Osteocyte (in vitro differentiated cells): ENCODE data around the gene PDE4B. TPM values are rescaled to one million over a fixed set of nuclear protein-coding genes. Genes with fewer than 3 reads are reported as not detected.

Experiments used
- DNase-seq: peaks from one replicate; pipeline ENCODE4 v3.0.0; 2021; ENCODE audit warnings: mixed read lengths; ENCODE audit not compliant: unreplicated experiment; ENCODE audit errors: extremely low spot score
- H3K27ac Mint-ChIP-seq: one replicate; pipeline ENCODE4 v1.8.0; 2021; ENCODE audit warnings: mild to moderate bottlenecking, mixed read lengths; ENCODE audit not compliant: unreplicated experiment
- H3K27me3 Mint-ChIP-seq: one replicate; pipeline ENCODE4 v1.8.0; 2021; ENCODE audit warnings: mixed read lengths; ENCODE audit not compliant: unreplicated experiment
- H3K36me3 Mint-ChIP-seq: one replicate; pipeline ENCODE4 v1.8.0; 2021; ENCODE audit warnings: mixed read lengths; ENCODE audit not compliant: unreplicated experiment
- H3K4me1 Mint-ChIP-seq: one replicate; pipeline ENCODE4 v1.8.0; 2021; ENCODE audit warnings: mixed read lengths; ENCODE audit not compliant: unreplicated experiment
- H3K4me3 Mint-ChIP-seq: one replicate; pipeline ENCODE4 v1.8.0; 2021; ENCODE audit warnings: mild to moderate bottlenecking, moderate library complexity, mixed read lengths; ENCODE audit not compliant: unreplicated experiment
- H3K9me3 Mint-ChIP-seq: one replicate; pipeline ENCODE4 v1.8.0; 2021; ENCODE audit warnings: mixed read lengths; ENCODE audit not compliant: unreplicated experiment
- total RNA-seq: library from RNA; stranded (reverse); gene quantifications from 2 replicates; pipeline ENCODE4 v1.2.1, GENCODE V29; 2021
- TF ChIP-seq, protein P1 (sequence below): fragments of 200-600 bp; sonication (generic); IDR thresholded peaks from 2 replicates; pipeline ENCODE4 v1.5.0; 2021; ENCODE audit warnings: antibody characterized with exemption, mild to moderate bottlenecking, moderate library complexity

Gene PDE4B
- total RNA-seq, 1 donor from 2014 or later: 53.1 TPM

DNA sequence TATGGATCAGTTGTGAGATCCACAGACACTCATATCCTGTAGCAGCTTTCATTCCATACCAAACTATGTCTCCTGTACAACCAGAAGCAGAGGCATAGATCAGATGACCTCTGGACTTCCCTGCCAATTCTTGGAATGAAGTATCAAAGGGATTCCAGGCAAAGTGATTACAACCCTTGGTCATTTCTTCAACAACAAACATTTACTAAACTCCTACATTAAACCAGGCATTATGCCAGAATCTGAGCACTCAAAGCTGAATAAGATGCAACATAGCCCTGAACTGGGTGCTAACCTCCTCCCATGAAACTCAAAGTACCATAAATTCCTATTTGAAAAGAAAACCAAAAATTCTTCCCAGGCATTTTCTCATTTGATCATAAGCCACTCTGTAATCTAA is 620.0 kb downstream of the PDE4B start:
- H3K4me1 Mint-ChIP-seq: no peaks in the 10 kb centered on the region
- DNase-seq: no peak
- no peak overlapping the region for H3K27ac Mint-ChIP-seq
- no peaks in the 10 kb centered on the region for H3K36me3 Mint-ChIP-seq
- peaks cover 14% of the 10 kb centered on the region for H3K9me3 Mint-ChIP-seq
- H3K27me3 Mint-ChIP-seq: no peaks in the 10 kb centered on the region
- TF ChIP-seq, protein P1, sequence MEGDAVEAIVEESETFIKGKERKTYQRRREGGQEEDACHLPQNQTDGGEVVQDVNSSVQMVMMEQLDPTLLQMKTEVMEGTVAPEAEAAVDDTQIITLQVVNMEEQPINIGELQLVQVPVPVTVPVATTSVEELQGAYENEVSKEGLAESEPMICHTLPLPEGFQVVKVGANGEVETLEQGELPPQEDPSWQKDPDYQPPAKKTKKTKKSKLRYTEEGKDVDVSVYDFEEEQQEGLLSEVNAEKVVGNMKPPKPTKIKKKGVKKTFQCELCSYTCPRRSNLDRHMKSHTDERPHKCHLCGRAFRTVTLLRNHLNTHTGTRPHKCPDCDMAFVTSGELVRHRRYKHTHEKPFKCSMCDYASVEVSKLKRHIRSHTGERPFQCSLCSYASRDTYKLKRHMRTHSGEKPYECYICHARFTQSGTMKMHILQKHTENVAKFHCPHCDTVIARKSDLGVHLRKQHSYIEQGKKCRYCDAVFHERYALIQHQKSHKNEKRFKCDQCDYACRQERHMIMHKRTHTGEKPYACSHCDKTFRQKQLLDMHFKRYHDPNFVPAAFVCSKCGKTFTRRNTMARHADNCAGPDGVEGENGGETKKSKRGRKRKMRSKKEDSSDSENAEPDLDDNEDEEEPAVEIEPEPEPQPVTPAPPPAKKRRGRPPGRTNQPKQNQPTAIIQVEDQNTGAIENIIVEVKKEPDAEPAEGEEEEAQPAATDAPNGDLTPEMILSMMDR: no peak
- H3K4me3 Mint-ChIP-seq: no peak overlapping the region

DNA sequence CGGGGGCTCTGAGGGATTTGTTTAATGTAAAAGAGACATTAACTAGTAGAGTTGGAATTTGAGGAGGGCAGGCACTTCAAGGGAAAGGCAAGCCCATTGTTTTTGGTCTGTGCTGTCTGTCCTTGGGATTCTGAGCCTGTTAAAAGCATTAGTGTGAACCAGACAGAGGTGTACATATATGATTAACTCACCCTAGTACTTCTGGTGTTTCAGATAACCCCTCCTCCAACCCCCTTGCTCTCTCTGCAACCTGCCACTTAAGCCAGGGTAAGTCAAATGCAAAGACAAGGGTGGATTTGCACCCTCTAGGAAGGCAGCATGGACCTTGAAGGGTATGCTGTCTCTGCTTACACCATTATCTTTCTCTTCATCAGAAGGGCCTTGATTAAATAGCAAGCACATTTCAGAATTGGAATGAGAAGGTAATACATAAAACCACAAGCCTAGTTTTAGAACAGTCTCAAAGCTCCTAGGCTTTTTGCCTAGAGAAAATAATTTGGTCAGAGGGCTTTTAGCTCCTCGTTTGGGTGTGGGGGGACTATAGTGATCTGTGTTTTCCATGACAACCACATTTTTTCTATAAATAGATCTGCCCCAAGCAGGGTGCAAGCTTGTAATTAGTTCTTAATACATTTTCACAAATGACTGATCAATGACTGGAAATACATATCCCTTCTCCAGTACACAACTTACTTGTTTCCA is 620.6 kb downstream of the PDE4B start:
- H3K27ac Mint-ChIP-seq: no peak overlapping the region
- H3K27me3 Mint-ChIP-seq: no peaks in the 10 kb centered on the region
- H3K4me1 Mint-ChIP-seq: no peaks in the 10 kb centered on the region
- H3K36me3 Mint-ChIP-seq: no peaks in the 10 kb centered on the region
- DNase-seq: no peak
- H3K4me3 Mint-ChIP-seq: no peak overlapping the region
- TF ChIP-seq, protein P1: no peak
- H3K9me3 Mint-ChIP-seq: peaks cover 20% of the 10 kb centered on the region

- Mint-ChIP-seq H3K9me3 (peaks cover 22% of the 10 kb centered on the region), H3K4me1 (no peaks in the 10 kb centered on the region), H3K4me3 (no peak overlapping the region), H3K36me3 (no peaks in the 10 kb centered on the region), H3K27me3 (no peaks in the 10 kb centered on the region), H3K27ac (no peak overlapping the region)
- TF ChIP-seq, protein P1: no peak
- DNase-seq: no peak
These were observed 621.1 kb downstream of the PDE4B start for GRCh38 chr1:66413838-66414175.

DNA sequence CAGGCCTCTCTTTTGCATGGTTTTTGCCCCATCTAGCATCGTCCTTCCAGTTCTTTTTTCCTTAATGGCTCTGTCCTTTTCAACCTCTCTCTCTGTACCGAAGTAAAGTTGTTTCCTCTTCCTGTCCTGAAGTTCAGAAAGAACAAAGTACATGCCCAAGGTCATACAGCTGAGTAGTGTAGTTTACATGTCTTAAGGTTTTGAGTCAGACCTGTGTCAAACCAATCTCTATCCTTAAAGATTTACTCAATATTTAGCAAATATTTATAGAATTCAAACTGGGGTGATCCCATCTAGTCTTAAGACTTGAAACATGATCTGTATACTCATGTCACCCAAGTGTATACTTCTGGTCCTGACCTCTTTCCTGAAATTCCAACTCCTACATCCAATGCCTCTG is 622.6 kb downstream of the PDE4B start:
- H3K9me3 Mint-ChIP-seq: peaks cover 23% of the 10 kb centered on the region
- TF ChIP-seq, protein P1: no peak
- H3K36me3 Mint-ChIP-seq: no peaks in the 10 kb centered on the region
- no peak overlapping the region for H3K27ac Mint-ChIP-seq
- H3K4me3 Mint-ChIP-seq: no peak overlapping the region
- DNase-seq: no peak
- no peaks in the 10 kb centered on the region for H3K4me1 Mint-ChIP-seq
- H3K27me3 Mint-ChIP-seq: no peaks in the 10 kb centered on the region

- TF ChIP-seq, protein P1: no peak
- H3K9me3 Mint-ChIP-seq: peaks cover 23% of the 10 kb centered on the region
- no peaks in the 10 kb centered on the region for H3K36me3 Mint-ChIP-seq
These were observed 623.2 kb downstream of the PDE4B start for GRCh38 chr1:66415866-66416265.

More at GRCh38 chr1:66415866-66416265, 623.2 kb downstream of the PDE4B start:
- no peak for DNase-seq
- Mint-ChIP-seq H3K4me1 (no peaks in the 10 kb centered on the region), H3K27me3 (no peaks in the 10 kb centered on the region), H3K27ac (no peak overlapping the region), H3K4me3 (no peak overlapping the region)
